GM12878 (cell line): ENCODE data around the gene NBPF1. TPM values are rescaled to one million over a fixed set of nuclear protein-coding genes. Genes with fewer than 3 reads are reported as not detected.

Experiments
- CBFB ChIP-seq: IDR thresholded peaks from 2 replicates; pipeline ENCODE4 v1.6.1; 2016; ENCODE audit warnings: antibody characterized with exemption, low read depth
- CBX5 ChIP-seq: sonication (generic); IDR thresholded peaks from 2 replicates; pipeline ENCODE4 v1.6.1; 2016; ENCODE audit warnings: low read depth, moderate library complexity, mild to moderate bottlenecking, inconsistent platforms
- CEBPB ChIP-seq, 2 experiments: fragments of 150-350 bp in 1 of 2; IDR thresholded peaks; 2 replicates each; pipeline ENCODE4 v1.6.1; 2012 to 2014; ENCODE audit warnings: low read depth in 2 of 2, low read length in 2 of 2, borderline replicate concordance in 1 of 2, inconsistent platforms in 1 of 2
- CHD2 ChIP-seq: IDR thresholded peaks from 2 replicates; pipeline ENCODE4 v1.6.1; 2011; ENCODE audit warnings: low read depth, low read length, improper control_type of control experiment, borderline replicate concordance
- JUNB ChIP-seq: IDR thresholded peaks from 2 replicates; pipeline ENCODE4 v1.6.1; 2016; ENCODE audit warnings: antibody characterized with exemption, mild to moderate bottlenecking
- KDM1A ChIP-seq: fragments of 200-600 bp; sonication (generic); IDR thresholded peaks from 2 replicates; pipeline ENCODE4 v1.6.1; 2016; ENCODE audit warnings: borderline replicate concordance
- RUNX3 ChIP-seq: IDR thresholded peaks from 2 replicates; pipeline ENCODE4 v1.6.1; 2012; ENCODE audit warnings: low read length, inconsistent platforms
- STAT3 ChIP-seq: IDR thresholded peaks from 2 replicates; pipeline ENCODE4 v1.6.1; 2011; ENCODE audit warnings: low read depth, low read length, improper control_type of control experiment
- USF1 ChIP-seq: IDR thresholded peaks from 2 replicates; pipeline ENCODE4 v1.6.1; 2011; ENCODE audit warnings: borderline replicate concordance, low read depth, mild to moderate bottlenecking, moderate library complexity, mixed read lengths, low read length; ENCODE audit not compliant: insufficient read depth; ENCODE audit errors: extremely low read length
- ZBTB11 ChIP-seq: fragments of 450-650 bp; formaldehyde crosslinking; IDR thresholded peaks from 2 replicates; pipeline ENCODE4 v1.5.0; 2022; ENCODE audit warnings: mild to moderate bottlenecking, missing genetic modification characterization
- ZNF24 ChIP-seq: fragments of 450-650 bp; IDR thresholded peaks from 2 replicates; pipeline ENCODE4 v1.6.1; 2017; ENCODE audit warnings: antibody characterized with exemption, mild to moderate bottlenecking
- ZNF592 ChIP-seq: fragments of 450-650 bp; IDR thresholded peaks from 2 replicates; pipeline ENCODE4 v1.6.1; 2017; ENCODE audit warnings: mild to moderate bottlenecking, moderate library complexity
- polyA plus RNA-seq, 11 experiments: library from polyadenylated mRNA; depleted of rRNA in 4 of 11; unstranded in 6 of 11; stranded (reverse) in 5 of 11; fragments of >200 nt; fragmentation: Nextera tagmentation in 4 of 11; fragmentation: Illumina TruSeq in 1 of 11; extraction: Ambion mirVana in 4 of 11; extraction: Trizol in 1 of 11; gene quantifications; 1 replicate in 1 of 11; 2 replicates in 10 of 11; pipeline versions ENCODE4 v1.2.1 to v1.2.3, GENCODE V29; 2011 to 2016; ENCODE audit warnings: inconsistent platforms in 2 of 11, missing spikeins in 2 of 11, low read depth in 1 of 11
- total RNA-seq, 4 experiments: library from RNA; depleted of rRNA in 3 of 4; stranded (reverse); fragments of >200 nt in 3 of 4; fragmentation: Illumina TruSeq in 1 of 4; extraction: Trizol in 1 of 4; gene quantifications; 2 replicates each; pipeline versions ENCODE4 v1.2.1 to v1.2.3, GENCODE V29; 2013 to 2021
- TF ChIP-seq, protein P1 (sequence below): IDR thresholded peaks from 2 replicates; pipeline ENCODE4 v1.6.1; 2011; ENCODE audit warnings: borderline replicate concordance, low read depth, mild to moderate bottlenecking, moderate library complexity, low read length; ENCODE audit not compliant: insufficient read depth, poor library complexity, severe bottlenecking
- TF ChIP-seq, protein P2 (sequence below): IDR thresholded peaks from 2 replicates; pipeline ENCODE4 v1.6.1; 2012; ENCODE audit warnings: mild to moderate bottlenecking, low read depth, low read length

NBPF1 gene
- total and polyA plus RNA-seq, 10 of the 15 experiments (the other 5 are each of a cell fraction or from before 2014, with no cell fraction given), result 0.20 to 3.4 (median 0.71) TPM

GRCh38 chr1:16613185-16614147 lies at the start of gene NBPF1 (continued):
- TF ChIP-seq USF1 (no peak), KDM1A (no peak), STAT3 (no peak), JUNB (no peak; the same call in 1 of the 2 replicates), ZBTB11 (CRISPR knock-in tag) (no peak), CEBPB (IDR thresholded peaks at IDR 0.05; ENCODE audit: borderline replicate concordance in 1 of 2, low read depth in 2 of 2, low read length in 2 of 2) (no peak), RUNX3 (no peak; the same call in 1 of the 2 replicates), ZNF24 (no peak), CBX5 (no peak), CBFB (no peak), ZNF592 (no peak), CHD2 (no peak)
- TF ChIP-seq, protein P1, sequence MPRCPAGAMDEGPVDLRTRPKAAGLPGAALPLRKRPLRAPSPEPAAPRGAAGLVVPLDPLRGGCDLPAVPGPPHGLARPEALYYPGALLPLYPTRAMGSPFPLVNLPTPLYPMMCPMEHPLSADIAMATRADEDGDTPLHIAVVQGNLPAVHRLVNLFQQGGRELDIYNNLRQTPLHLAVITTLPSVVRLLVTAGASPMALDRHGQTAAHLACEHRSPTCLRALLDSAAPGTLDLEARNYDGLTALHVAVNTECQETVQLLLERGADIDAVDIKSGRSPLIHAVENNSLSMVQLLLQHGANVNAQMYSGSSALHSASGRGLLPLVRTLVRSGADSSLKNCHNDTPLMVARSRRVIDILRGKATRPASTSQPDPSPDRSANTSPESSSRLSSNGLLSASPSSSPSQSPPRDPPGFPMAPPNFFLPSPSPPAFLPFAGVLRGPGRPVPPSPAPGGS, result no peak
- TF ChIP-seq, protein P2, sequence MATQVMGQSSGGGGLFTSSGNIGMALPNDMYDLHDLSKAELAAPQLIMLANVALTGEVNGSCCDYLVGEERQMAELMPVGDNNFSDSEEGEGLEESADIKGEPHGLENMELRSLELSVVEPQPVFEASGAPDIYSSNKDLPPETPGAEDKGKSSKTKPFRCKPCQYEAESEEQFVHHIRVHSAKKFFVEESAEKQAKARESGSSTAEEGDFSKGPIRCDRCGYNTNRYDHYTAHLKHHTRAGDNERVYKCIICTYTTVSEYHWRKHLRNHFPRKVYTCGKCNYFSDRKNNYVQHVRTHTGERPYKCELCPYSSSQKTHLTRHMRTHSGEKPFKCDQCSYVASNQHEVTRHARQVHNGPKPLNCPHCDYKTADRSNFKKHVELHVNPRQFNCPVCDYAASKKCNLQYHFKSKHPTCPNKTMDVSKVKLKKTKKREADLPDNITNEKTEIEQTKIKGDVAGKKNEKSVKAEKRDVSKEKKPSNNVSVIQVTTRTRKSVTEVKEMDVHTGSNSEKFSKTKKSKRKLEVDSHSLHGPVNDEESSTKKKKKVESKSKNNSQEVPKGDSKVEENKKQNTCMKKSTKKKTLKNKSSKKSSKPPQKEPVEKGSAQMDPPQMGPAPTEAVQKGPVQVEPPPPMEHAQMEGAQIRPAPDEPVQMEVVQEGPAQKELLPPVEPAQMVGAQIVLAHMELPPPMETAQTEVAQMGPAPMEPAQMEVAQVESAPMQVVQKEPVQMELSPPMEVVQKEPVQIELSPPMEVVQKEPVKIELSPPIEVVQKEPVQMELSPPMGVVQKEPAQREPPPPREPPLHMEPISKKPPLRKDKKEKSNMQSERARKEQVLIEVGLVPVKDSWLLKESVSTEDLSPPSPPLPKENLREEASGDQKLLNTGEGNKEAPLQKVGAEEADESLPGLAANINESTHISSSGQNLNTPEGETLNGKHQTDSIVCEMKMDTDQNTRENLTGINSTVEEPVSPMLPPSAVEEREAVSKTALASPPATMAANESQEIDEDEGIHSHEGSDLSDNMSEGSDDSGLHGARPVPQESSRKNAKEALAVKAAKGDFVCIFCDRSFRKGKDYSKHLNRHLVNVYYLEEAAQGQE, result no peak
